ENCODE data around the gene CDK17.

CDK17 gene

DNA sequence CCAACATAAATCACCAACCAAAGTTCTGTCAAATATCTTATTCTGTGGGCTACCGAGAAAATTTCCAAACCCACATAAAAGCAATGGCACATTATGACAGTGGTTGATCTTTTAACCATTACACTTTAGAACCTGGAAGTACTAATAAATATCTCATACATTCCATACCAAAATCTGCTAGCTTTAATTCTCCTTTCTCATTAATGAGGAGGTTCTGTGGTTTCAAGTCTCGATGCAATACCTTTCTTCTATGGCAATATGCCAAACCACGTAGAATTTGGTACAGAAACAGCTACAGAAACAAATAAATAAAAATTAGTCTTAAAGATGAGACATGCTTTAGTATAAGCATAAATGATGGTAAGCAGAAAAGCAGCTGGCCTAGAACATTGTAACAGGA lies 105.4 kb downstream of the CDK17 start:
- FAIRE-seq (no peak), DNase-seq (ENCODE audit: extremely low spot score, insufficient read length, low read depth) (no peak)

DNA sequence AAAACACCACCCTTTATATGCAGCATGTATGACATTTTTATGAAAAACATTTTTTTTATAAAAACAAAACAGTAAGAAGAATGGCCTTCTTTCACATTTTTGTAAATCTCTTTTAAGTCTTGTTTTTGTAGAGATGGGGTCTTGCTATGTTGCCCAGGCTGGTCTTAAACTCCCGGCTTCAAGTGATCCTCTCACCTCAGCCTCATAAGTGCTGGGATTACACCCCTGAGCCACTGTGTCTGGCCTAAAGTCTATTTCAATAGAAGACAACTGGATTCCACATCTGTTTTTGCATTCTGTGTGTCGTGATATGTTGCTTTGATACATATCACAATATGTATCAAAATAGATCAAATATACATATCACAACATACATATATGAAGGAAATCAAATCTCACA lies 107.1 kb downstream of the CDK17 start:
- FAIRE-seq (no peak), DNase-seq (ENCODE audit: extremely low spot score, insufficient read length, low read depth) (no peak)

DNA sequence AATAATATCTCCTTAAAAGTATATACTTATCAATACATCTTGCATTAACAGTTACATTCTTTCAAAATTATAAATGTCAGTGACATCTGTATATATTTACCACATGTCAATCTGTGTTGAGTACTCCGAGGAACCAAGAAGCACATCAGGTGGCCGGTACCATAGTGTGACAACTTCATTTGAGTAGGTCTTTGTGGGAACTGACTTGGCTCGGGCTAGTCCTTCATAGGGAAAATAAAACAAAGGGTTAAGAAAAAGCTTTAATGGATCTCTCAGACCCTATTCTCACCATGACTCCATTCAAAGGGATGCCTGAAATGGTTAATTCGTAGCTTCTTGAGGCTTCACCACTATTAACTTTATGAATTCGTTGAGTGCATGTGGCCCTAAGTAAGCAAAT lies 111.2 kb downstream of the CDK17 start:
- no peak for FAIRE-seq

DNA sequence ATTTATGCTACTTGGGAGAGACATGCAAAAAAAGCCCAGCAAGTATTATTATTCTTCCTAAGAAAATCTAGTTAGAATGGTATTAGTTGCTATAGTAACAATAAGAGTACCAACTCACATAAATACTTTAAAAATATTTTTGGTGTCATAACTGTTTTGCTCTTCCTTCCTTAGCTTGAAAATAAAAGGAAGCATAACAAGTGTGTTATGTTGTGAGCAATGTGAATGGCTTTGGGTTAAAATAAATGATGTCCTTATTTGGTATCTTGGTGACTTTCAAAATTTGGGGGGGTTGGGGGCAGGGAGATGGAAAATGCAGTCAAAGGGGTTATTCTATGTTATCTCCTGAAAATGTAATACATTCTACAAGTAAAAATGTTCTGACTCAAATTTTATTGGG lies 115.1 kb downstream of the CDK17 start:
- DNase-seq (ENCODE audit: extremely low spot score, insufficient read length, low read depth) (no peak), FAIRE-seq (no peak)

More for the DNA sequence above, 111.2 kb downstream of the CDK17 start:
- DNase-seq (ENCODE audit: extremely low spot score, insufficient read length, low read depth) = no peak

DNA sequence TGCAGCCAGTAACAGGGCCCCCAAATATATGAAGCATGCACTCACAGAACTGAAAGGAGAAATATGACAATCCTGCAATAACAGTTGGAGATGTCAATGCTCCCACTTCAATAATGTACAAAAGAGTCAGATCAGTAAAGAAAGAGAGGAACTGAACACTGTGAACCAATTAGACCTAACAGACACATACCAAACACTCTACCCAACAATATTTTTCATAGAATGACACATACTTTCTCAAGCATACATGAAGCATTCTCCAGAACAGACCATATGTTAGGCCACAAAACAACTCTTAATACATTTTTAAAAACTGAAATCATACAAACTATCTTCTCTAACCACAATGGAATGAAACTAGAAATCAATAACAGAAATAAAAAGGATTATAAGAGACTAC lies 125.9 kb downstream of the CDK17 start:
- FAIRE-seq = peak; percentile 47

DNA sequence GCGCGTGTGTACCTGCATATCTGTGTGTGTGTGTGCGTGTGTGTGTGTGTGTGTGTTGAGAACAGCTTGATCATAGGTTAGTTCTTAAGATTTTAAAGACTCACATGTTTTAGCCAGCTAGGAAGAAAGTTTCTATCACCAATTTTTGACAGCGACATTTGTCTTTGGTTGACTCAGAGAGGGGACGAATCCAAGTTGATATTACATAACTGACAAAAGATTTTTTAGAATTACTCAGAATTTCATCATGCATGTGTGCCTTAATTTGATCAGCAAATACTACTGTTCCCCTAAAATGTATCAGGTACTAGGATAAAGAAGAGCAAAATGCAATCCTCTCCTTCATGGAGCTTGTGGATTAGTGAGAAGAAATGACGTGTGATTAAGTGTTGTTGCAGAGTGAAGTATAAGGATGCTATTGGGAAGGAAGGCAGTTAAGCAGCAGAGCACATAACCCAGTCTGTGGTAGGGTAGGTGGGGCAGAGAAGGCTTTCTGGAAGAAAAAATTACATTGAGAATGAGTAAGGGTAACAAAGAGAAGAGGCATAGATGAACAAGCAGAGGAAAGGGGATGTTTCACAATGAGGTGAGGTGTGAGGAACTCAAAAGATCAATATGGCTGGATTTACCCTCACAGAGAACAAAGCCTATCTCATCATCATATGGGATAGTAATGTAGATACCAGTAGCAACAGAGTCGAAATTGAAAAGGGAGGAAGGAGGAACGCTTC lies 128.6 kb downstream of the CDK17 start:
- DNase-seq (ENCODE audit: extremely low spot score, insufficient read length, low read depth) (no peak), FAIRE-seq (no peak)

More for the DNA sequence above, 125.9 kb downstream of the CDK17 start:
- no peak for DNase-seq (ENCODE audit: extremely low spot score, insufficient read length, low read depth)

DNA sequence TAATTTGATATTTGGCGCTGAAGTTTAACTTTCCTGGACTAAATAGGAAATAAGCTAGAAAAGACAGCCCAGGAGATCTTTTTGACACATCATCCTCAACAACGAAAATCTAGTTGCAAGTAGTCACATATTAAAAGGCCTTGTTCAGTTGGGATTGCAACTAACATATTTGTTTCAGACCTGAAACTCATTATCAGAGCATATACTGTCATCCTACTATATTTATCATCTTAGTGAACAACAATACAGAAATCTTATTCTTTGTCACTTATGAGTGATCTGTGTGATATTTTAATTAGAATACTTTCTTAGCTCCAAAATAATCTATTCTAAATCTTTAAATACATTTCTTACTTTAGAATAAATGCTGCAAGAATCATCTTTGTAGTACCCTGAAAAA lies 134.0 kb downstream of the CDK17 start:
- no peak for FAIRE-seq

DNA sequence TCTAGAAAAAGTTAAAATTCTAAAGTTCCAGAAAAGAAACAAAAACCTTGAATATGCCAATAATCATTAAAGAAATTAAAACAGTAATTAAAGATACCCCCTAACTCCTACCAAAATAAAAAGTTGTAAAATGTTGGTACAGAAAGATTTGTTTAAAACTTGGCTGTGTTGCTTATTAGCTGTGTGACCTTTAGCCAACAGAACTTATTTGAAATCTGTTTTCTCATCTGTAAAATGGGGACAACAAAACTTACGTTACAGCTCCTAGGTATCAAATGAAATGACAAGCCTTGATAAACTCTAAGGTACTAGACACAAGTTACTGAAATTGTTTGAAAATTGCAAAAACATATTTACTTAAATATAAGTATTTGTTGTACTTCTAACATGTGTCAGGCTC lies 134.4 kb downstream of the CDK17 start:
- FAIRE-seq = no peak
- DNase-seq (ENCODE audit: extremely low spot score, insufficient read length, low read depth) = no peak

More for the DNA sequence above, 134.0 kb downstream of the CDK17 start:
- no peak for DNase-seq (ENCODE audit: extremely low spot score, insufficient read length, low read depth)

DNA sequence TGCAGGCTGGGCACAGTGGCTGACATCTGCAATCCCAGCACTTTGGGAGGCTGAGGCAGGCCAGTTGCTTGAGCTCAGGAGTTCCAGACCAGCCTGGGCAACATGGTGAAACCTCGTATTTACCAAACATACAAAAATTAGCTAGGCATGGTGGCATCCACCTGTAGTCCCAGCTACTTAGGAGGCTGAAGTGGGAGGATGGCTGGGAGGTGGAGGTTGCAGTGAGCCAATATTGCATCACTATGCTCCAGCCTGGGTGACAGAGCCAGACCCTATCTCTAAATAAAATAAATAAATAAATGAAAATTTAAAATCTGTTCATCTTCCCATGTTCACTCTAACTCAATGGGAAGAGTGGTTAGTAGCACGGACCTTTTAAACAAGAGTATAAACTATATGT lies 134.8 kb downstream of the CDK17 start:
- FAIRE-seq (no peak), DNase-seq (ENCODE audit: extremely low spot score, insufficient read length, low read depth) (no peak)

DNA sequence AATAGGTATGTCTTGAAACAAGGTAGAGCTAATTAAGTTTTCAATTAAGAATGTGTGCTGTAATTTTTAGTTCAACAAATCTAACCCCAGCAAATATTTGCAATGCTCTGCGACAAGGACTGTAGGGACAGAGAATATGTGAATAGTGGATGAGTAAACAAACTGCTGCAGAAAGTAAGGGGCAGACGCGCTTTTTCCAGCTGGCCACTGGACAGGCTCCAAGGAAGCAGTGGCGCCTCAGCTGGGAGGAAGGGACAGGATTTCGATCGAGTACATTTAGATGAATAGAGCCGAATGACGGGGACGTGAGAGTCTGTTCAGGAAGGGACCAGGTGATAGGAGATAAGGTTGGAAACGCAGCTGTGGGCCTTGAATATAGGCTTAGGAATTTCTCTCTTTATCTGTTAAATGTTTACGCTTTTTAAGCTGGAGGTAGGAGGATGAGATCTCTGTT lies 136.8 kb downstream of the CDK17 start:
- DNase-seq (ENCODE audit: extremely low spot score, insufficient read length, low read depth) (no peak), FAIRE-seq (no peak)

DNA sequence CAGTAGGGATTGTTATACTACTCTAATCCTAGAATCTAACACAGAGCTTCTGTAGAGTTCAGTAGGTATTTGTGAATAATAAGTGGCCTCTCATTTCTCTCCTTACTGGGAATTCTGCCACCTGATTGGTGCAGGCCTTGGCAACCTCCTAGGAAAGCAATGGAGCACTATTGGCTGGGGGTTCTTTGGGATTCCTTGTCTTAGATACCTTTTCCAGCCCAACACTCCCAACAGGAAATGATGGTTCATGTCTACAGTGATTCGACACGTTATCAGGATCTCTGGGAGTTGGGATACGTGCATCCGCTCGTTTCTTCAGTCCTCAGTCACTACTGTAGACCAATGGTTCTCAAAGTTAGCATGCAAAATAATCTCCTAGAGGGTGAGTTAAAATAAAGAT lies 138.7 kb downstream of the CDK17 start:
- DNase-seq (ENCODE audit: extremely low spot score, insufficient read length, low read depth) = no peak
- no peak for FAIRE-seq

DNA sequence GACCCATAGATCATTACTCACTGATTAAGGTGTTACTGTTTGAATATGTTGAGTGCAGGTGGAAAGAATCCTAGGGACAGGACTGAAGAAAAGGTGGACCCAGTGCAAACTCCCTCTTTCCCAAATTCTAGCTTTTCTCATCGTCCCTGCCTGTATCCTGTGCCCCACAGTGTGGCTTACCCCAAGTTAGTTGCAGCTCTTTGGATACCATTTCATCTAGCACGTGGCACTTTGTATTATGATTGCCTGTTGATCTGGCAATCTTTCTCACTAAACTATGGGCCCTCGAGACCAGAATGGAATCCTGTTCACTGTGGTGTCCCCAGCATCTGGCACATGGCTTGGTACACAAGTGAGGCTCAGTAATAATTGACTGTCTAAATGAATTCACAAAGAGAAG lies 139.6 kb downstream of the CDK17 start:
- FAIRE-seq (no peak), DNase-seq (ENCODE audit: extremely low spot score, insufficient read length, low read depth) (no peak)

DNA sequence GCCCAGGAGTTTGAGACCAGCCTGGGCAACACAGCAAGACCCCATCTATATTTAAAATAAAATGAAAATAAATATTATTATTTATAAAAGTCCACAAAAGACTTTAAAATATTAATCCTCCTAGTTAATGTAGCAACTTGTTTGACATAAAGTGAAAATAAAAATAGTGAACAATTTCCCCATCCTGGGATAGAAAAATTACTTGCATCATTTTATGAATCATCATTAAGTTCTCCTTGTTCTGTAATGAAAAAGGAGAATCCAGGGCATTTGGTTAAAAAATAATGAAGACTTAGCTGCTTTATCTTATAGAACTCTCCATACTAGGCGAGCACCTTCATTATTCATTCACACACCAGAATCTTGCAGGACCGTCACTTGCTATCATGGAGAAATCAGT lies 140.0 kb downstream of the CDK17 start:
- no peak for DNase-seq (ENCODE audit: extremely low spot score, insufficient read length, low read depth)

DNA sequence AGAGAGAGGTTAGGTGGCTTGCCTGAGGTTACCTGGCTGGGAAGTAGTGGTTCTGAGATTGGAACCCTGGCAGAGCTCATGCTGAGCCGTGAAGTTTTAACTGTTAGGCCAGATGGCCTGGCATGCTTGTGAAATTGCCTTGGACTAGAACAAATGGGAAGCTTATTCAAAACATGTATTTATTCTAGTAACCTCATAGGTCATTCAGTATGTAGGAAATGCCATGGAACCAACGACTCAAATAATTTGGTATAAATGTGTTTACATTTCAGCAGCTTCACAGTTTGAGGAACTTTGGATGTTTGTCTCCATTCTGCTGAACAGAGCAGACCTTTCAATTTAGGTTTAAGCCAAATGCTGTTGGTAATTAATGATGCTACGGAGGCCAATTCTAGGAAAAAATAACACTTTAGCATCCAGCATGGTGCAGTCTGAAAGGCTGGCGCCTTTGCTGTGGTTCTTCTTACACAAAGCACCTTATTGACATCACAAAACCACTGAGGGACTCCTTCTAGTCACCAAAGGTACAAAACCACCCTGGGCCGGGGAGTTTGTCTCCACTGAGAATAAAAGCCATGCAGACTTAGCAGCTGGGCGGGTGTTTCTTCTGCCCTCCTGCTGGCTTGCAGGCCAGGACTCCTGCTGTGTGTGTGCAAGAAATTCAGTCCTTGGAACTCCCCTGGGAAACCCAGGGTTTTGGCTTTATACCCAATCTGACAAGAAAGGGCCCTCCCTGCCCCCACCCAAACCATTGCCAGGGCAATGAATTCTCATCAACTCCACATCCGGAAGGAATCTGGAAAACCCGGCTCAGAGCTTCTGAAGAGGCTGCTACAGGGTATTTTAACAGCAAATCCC lies 141.9 kb downstream of the CDK17 start:
- FAIRE-seq = no peak
- no peak for DNase-seq (ENCODE audit: extremely low spot score, insufficient read length, low read depth)

More for the DNA sequence above, 140.0 kb downstream of the CDK17 start:
- FAIRE-seq = no peak

DNA sequence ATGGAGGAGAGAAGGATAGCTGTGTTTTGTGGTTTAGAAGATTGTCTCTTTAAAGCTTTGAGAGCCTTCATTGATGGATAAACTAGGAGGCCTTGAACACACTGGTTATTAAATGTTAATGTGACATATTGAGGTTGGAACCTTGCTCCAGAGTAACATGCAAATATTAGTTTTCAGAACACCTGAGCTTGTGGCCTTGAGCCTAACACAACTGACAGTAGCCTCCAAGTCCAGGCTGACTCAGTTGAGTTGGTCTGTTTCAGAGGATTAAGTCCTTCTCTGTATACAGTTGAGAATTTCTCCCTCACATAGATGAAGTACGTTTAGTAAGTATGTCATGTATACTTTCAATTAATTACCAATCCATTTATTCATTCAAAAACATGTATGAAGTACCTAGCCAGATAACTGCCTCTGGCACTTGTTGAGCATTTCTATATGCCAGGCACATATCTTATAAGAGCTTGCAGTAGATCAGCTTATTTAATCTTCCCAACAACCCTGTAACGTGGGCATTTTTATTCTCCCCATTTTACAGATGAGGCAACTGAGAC lies 142.6 kb downstream of the CDK17 start:
- FAIRE-seq (no peak), DNase-seq (ENCODE audit: extremely low spot score, insufficient read length, low read depth) (no peak)

DNA sequence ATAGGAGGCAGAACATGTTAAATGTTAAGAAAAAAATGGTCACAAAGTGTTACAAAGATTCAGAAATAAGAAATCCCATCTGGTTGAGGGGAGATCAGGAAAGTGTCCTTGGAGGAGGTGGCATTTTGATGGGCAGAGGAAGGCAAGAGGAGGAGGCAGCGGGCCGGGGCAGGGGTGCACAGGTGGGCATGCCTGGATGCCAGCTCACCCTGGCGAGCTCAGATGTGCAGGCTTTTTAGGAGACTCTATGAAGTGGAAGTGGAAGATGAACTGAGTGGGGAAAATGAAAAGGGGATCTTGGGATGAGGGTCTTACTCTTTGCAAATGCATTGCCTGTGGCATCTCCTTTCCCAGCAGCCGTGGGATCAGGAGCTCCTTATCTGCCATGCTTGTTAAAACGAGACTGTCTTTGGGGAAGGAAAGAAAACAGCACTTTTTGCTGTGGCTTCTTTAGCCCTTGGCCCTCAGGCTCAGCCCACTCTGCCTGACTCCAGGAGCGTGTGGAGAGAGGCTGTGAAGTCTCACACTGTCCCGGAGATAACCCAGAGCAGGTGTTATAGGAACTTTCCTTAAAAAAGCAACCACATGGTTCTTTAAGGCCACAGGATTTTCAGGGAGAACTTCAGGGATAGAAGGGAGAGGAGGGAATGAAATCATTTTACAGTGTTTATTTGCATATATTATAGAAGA lies 143.4 kb downstream of the CDK17 start:
- no peak for FAIRE-seq
- DNase-seq (ENCODE audit: extremely low spot score, insufficient read length, low read depth) = no peak

DNA sequence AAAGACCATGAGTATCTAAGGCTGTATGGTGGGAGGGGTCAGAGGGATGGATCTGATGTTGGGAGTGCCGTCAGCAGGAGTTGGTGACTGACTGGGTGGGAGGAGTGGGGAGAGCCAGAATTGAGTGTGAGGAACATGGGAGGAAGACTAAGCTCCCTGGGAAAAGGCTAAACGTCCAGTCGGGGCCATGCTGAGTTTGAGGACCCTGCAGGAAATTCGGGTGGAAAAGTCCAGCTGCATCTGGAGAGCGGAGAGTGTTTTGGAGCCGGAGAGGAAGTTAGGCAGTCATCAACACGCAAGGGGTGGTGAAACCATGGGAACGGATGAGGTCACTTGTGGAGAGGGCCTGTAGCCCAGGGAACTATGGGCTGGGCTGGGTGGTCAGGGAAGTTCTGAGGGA lies 145.2 kb downstream of the CDK17 start:
- FAIRE-seq (no peak), DNase-seq (ENCODE audit: extremely low spot score, insufficient read length, low read depth) (no peak)

DNA sequence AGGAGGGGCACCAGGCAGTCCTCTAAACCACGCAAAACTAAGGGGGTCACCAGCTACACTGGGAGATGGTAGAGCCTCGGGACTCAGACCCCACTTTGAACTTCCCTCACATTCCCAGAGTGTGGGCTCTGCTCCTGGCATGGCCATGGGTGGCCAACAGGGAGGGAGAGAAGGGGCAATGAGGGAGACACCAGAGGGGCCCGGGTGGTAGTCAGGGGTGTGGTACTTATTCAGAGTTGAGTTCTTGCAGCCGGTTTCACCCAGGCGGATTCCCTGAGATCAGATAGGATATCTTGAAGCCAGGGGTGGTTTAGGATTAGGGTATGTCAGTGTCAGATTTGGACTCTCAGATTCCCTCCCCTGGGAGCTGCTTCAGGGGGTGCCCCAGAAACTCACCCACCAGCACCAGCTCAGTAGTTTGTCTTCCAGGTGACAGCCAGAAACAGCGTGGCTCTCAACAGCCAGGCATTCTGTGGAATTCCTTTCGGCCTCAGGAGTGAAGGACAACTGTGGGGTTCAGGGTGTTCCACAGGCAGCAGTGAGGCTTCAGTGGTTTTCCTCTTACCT lies 150.0 kb downstream of the CDK17 start:
- DNase-seq (ENCODE audit: extremely low spot score, insufficient read length, low read depth) = no peak
- FAIRE-seq = no peak

DNA sequence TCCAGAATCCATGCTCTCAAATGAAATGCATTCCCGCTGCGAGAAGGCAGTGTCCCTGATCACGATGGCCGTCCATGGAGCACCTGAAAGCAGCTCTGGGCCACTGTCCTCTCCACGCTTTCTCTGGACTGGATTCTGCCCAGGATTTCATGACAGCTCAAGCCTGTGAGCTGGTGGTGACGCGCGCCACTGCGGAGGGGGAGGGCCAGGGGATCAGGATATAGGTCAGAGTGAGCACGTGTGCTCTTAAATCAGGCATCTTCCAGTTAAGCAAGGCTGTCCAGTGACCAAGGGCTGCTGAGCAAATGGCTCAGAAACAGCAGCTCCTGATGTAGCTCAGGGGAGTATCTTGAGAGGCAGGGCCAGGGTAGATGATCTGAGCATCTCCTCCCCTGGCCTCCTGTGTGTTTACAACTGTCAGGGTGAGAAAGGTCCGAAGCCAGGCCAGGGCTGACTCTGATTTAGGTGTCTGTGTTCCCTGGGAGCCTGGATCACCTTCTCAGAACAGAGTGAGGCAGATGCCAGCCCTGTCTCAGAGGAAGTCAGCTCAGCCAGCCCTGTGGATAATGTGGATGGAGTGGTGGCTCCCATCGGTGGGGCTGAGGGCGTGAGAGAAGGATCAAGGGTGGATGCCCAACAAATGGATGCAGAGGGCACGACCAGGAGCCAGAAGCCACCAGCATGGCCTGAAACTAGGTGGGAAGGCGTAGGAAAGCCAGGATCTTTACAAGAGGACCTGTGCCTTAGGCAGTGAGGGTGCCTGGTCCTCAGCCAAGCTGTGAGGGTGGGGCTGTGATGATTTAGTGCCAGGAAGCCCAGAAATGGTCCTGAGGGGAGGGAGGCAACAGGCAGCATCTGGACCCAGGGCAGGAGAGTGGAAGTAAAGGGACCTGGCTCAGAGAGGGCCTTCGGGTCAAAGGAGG lies 150.8 kb downstream of the CDK17 start:
- DNase-seq (ENCODE audit: extremely low spot score, insufficient read length, low read depth) = no peak
- FAIRE-seq = no peak
